DOHH2 (cell line): Measurements from ENCODE around the gene PCDH9.

ENCODE experiments used
- H3F3A ChIP-seq: fragments of 200-600 bp; sonication (generic), shearing (Covaris generic); 2 replicates; pipeline ENCODE4 v1.6.0; 2016; ENCODE audit warnings: antibody characterized with exemption, mild to moderate bottlenecking; ENCODE audit not compliant: control insufficient read depth, insufficient read depth
- H3K27ac ChIP-seq: fragments of 200-600 bp; sonication (generic); 2 replicates; pipeline ENCODE4 v1.5.1; 2014; ENCODE audit warnings: low read depth, mild to moderate bottlenecking, low read length, moderate library complexity
- H3K27me3 ChIP-seq: fragments of 200-600 bp; sonication (generic); 2 replicates; pipeline ENCODE4 v1.6.1; 2014; ENCODE audit warnings: mild to moderate bottlenecking, low read length, mixed read lengths; ENCODE audit not compliant: control insufficient read depth
- H3K36me3 ChIP-seq: fragments of 200-600 bp; sonication (generic); 2 replicates; pipeline ENCODE4 v1.6.1; 2014; ENCODE audit warnings: mild to moderate bottlenecking, low read length, moderate library complexity, mixed read lengths; ENCODE audit not compliant: control insufficient read depth
- H3K4me1 ChIP-seq: fragments of 200-600 bp; sonication (generic); 2 replicates; pipeline ENCODE4 v1.6.1; 2014; ENCODE audit warnings: mild to moderate bottlenecking, low read length, mixed read lengths; ENCODE audit not compliant: control insufficient read depth
- H3K4me2 ChIP-seq: fragments of 200-600 bp; sonication (generic); 2 replicates; pipeline ENCODE4 v1.6.0; 2014; ENCODE audit warnings: mild to moderate bottlenecking, low read length, moderate library complexity
- H3K4me3 ChIP-seq: fragments of 200-600 bp; sonication (generic); 2 replicates; pipeline ENCODE4 v1.5.1; 2014; ENCODE audit warnings: mild to moderate bottlenecking, low read length, mixed read lengths
- H3K79me2 ChIP-seq: fragments of 200-600 bp; sonication (generic); 2 replicates; pipeline ENCODE4 v1.6.1; 2014; ENCODE audit warnings: mild to moderate bottlenecking, low read length, mixed read lengths; ENCODE audit not compliant: control insufficient read depth
- H3K9me2 ChIP-seq: fragments of 200-600 bp; sonication (generic); replicated peaks from 2 replicates; pipeline ENCODE4 v1.6.1; 2014; ENCODE audit warnings: mild to moderate bottlenecking, low read length, mixed read lengths; ENCODE audit not compliant: control insufficient read depth
- H3K9me3 ChIP-seq: fragments of 200-600 bp; sonication (generic); 2 replicates; pipeline ENCODE4 v1.6.1; 2014; ENCODE audit warnings: antibody characterized with exemption, low read length, mixed read lengths; ENCODE audit not compliant: control insufficient read depth, insufficient read depth
- H4K20me1 ChIP-seq: fragments of 200-600 bp; sonication (generic); 2 replicates; pipeline ENCODE4 v1.6.0; 2014; ENCODE audit warnings: low read depth, mild to moderate bottlenecking, antibody characterized with exemption, low read length, moderate library complexity; ENCODE audit not compliant: control insufficient read depth, insufficient read depth
- EZH2phosphoT487 ChIP-seq: fragments of 200-600 bp; sonication (generic); IDR thresholded peaks from 2 replicates; pipeline ENCODE4 v1.6.1; 2017; ENCODE audit warnings: borderline replicate concordance, mild to moderate bottlenecking, antibody characterized with exemption, low read length, moderate library complexity, mixed read lengths
- TF ChIP-seq, protein P1 (sequence below): fragments of 200-600 bp; sonication (generic); IDR thresholded peaks from one replicate; pipeline ENCODE4 v1.5.1; 2014; ENCODE audit warnings: antibody characterized with exemption, mild to moderate bottlenecking, low read depth, low read length; ENCODE audit not compliant: poor library complexity, severe bottlenecking

The PCDH9 gene

DNA sequence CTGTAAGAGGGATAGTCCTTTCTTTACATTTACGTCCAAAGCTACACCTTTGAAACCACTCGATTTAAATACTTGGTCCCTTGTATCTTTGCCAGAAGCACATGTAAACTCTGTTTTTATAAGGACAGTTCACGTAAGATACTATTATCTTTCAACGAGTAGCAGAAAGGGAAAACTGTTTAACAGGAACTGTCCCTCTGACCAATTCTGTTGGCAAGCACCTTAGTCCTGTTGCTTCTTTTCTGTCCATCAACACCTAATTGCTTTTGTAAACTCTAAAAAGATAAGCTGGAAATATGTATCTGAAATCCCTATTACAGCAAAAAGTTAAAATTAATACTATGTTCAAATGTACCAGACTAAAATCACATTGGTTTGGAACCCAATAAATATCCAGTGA lies 37.4 kb downstream of the PCDH9 start:
- Histone ChIP-seq H3K4me3 (no peak overlapping the region), H3K27ac (no peak overlapping the region), H3K79me2 (no peaks in the 10 kb centered on the region), H3K36me3 (no peaks in the 10 kb centered on the region), H3K27me3 (no peaks in the 10 kb centered on the region), H3K9me3 (no peaks in the 10 kb centered on the region), H3K4me2 (no peak overlapping the region), H3F3A (no peaks in the 10 kb centered on the region), H4K20me1 (no peaks in the 10 kb centered on the region), H3K4me1 (peaks cover 4% of the 10 kb centered on the region), H3K9me2 (no peaks in the 10 kb centered on the region)
- TF ChIP-seq EZH2phosphoT487: no peak
- TF ChIP-seq, protein P1, sequence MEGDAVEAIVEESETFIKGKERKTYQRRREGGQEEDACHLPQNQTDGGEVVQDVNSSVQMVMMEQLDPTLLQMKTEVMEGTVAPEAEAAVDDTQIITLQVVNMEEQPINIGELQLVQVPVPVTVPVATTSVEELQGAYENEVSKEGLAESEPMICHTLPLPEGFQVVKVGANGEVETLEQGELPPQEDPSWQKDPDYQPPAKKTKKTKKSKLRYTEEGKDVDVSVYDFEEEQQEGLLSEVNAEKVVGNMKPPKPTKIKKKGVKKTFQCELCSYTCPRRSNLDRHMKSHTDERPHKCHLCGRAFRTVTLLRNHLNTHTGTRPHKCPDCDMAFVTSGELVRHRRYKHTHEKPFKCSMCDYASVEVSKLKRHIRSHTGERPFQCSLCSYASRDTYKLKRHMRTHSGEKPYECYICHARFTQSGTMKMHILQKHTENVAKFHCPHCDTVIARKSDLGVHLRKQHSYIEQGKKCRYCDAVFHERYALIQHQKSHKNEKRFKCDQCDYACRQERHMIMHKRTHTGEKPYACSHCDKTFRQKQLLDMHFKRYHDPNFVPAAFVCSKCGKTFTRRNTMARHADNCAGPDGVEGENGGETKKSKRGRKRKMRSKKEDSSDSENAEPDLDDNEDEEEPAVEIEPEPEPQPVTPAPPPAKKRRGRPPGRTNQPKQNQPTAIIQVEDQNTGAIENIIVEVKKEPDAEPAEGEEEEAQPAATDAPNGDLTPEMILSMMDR: no peak

DNA sequence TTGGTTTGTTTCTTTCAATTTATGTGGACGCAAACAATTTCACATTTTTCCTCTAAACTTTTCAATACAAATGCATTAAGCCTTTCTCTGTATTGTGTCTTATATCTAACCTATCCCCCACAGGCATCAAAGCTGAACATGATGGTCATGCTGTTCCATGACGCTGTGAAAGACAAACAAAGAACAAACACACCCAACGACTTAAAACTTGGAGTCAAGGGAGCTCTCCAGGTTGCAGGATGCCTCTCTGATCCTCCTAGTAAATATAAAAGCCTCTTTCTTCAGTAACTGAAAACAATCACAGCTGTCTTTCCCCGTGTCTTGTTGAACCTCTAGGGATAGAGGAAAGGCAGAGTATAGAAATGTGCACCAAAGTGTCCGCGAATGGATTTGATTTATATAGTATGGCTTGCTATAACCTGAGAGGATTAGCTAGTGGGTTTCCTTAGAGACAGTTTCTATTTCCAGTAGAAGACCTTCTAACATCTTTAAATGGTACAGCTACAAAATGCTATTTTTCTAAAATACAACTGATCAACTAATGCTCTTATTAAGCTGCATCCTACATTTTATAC lies 43.1 kb downstream of the PCDH9 start:
- H3F3A ChIP-seq: no peaks in the 10 kb centered on the region
- no peak for TF ChIP-seq EZH2phosphoT487
- TF ChIP-seq, protein P1: no peak
- H3K4me2 ChIP-seq: no peak overlapping the region
- 0 out of 2 replicates have a peak, but pooled peaks cover 2% of the 10 kb centered on the region for H3K4me1 ChIP-seq
- H3K79me2 ChIP-seq: no peaks in the 10 kb centered on the region
- H3K4me3 ChIP-seq: no peak overlapping the region
- no peaks in the 10 kb centered on the region for H3K36me3 ChIP-seq
- H3K27ac ChIP-seq: no peak overlapping the region
- no peaks in the 10 kb centered on the region for H3K9me2 ChIP-seq
- H3K9me3 ChIP-seq: no peaks in the 10 kb centered on the region
- no peaks in the 10 kb centered on the region for H3K27me3 ChIP-seq
- no peaks in the 10 kb centered on the region for H4K20me1 ChIP-seq

DNA sequence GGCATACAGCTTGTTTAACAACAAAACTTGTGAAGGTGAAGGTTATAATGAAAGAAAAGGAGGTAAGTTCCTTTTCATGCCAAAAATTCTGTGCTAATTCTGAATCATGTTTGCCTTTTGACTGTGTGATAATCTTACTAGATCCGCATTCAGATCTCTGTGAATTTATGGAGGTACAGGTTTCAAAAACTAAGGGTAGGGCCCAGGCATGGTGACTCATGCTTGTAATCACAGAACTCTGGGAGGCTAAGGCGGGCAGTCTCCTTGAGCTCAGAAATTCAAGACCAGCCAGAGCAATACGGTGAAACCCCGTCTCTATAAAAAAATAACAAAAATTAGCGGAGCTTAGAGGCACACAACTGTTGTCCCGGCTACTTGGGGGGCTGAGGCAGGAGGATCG lies 45.9 kb downstream of the PCDH9 start:
- Histone ChIP-seq H3K4me1 (0 out of 2 replicates have a peak, but pooled peaks cover 2% of the 10 kb centered on the region), H3K4me2 (no peak overlapping the region), H3K27me3 (no peaks in the 10 kb centered on the region), H3K4me3 (no peak overlapping the region), H4K20me1 (no peaks in the 10 kb centered on the region), H3K9me3 (no peaks in the 10 kb centered on the region), H3K9me2 (no peaks in the 10 kb centered on the region), H3K79me2 (no peaks in the 10 kb centered on the region), H3K27ac (no peak overlapping the region), H3K36me3 (no peaks in the 10 kb centered on the region), H3F3A (no peaks in the 10 kb centered on the region)
- no peak for TF ChIP-seq EZH2phosphoT487
- TF ChIP-seq, protein P1: no peak
